Left kidney (tissue), 2 donors: ENCODE data around the gene RPS6KA5. TPM values are rescaled to one million over a fixed set of nuclear protein-coding genes. Genes with fewer than 3 reads are reported as not detected.
"Not testable (repeated sequence)": the region's sequence is repeated elsewhere in the genome, so short reads cannot be mapped to it uniquely, and the experiment has no call there.

ENCODE experiments used
- DNase-seq: peaks from one replicate; pipeline ENCODE4 v3.0.0-alpha.2; 2013
- polyA plus RNA-seq: library from polyadenylated mRNA; unstranded; fragments of 120-200 nt; gene quantifications from one replicate; pipeline ENCODE4 v1.2.1, GENCODE V29; 2013; ENCODE audit not compliant: insufficient read length

RPS6KA5 gene
- polyA plus RNA-seq, 1 donor, result 9.2 TPM

GRCh38 chr14:91029456-91030217 lies 30.8 kb downstream of the RPS6KA5 start:
- no peak for DNase-seq

- DNase-seq, result no peak
Observed at GRCh38 chr14:91027561-91027960, 32.9 kb downstream of the RPS6KA5 start.

- DNase-seq, result not testable (repeated sequence)
Observed at GRCh38 chr14:91022622-91023028, 37.8 kb downstream of the RPS6KA5 start.

GRCh38 chr14:91021991-91022621 lies 38.3 kb downstream of the RPS6KA5 start:
- no peak for DNase-seq

GRCh38 chr14:91021115-91021514 lies 39.3 kb downstream of the RPS6KA5 start:
- DNase-seq, result no peak

- DNase-seq, result no peak
Observed at GRCh38 chr14:91019673-91020072, 40.8 kb downstream of the RPS6KA5 start.

- DNase-seq, result no peak
Observed at GRCh38 chr14:91018481-91018880, 42.0 kb downstream of the RPS6KA5 start.

GRCh38 chr14:91016800-91017410 lies 43.5 kb downstream of the RPS6KA5 start:
- no peak for DNase-seq

- no peak for DNase-seq
Observed at GRCh38 chr14:91015435-91015834, 45.0 kb downstream of the RPS6KA5 start.

- no peak for DNase-seq
Observed at GRCh38 chr14:91012045-91012444, 48.4 kb downstream of the RPS6KA5 start.

GRCh38 chr14:91010153-91010533 lies 50.3 kb downstream of the RPS6KA5 start:
- no peak for DNase-seq

GRCh38 chr14:91009501-91010152 lies 50.8 kb downstream of the RPS6KA5 start:
- no peak for DNase-seq

GRCh38 chr14:91008759-91009409 lies 51.6 kb downstream of the RPS6KA5 start:
- DNase-seq, result no peak

GRCh38 chr14:91005716-91006115 lies 54.7 kb downstream of the RPS6KA5 start:
- no peak for DNase-seq

- DNase-seq, result no peak
Observed at GRCh38 chr14:91004987-91005386, 55.5 kb downstream of the RPS6KA5 start.

GRCh38 chr14:90999299-90999698 lies 61.1 kb downstream of the RPS6KA5 start:
- DNase-seq, result no peak

- no peak for DNase-seq
Observed at GRCh38 chr14:90996967-90997366, 63.5 kb downstream of the RPS6KA5 start.

GRCh38 chr14:90995785-90996184 lies 64.7 kb downstream of the RPS6KA5 start:
- DNase-seq, result no peak

- DNase-seq, result no peak
Observed at GRCh38 chr14:90993792-90994191, 66.6 kb downstream of the RPS6KA5 start.

GRCh38 chr14:90991690-90992443 lies 68.6 kb downstream of the RPS6KA5 start:
- no peak for DNase-seq

- no peak for DNase-seq
Observed at GRCh38 chr14:90990141-90990540, 70.3 kb downstream of the RPS6KA5 start.

- no peak for DNase-seq
Observed at GRCh38 chr14:90987140-90987539, 73.3 kb downstream of the RPS6KA5 start.
